Colonic mucosa (tissue), 4 donors: ENCODE measurements around the gene ACACB. TPM values are rescaled to one million over a fixed set of nuclear protein-coding genes. Genes with fewer than 3 reads are reported as not detected.

ENCODE experiments used
- DNase-seq: peaks from one replicate; pipeline ENCODE4 v3.0.0-alpha.2; 2020
- H3K27ac ChIP-seq: fragments of 200-600 bp; one replicate; pipeline ENCODE4 v1.8.0; 2021
- H3K27me3 ChIP-seq: fragments of 200-600 bp; one replicate; pipeline ENCODE4 v1.8.0; 2021
- H3K36me3 ChIP-seq: fragments of 200-600 bp; one replicate; pipeline ENCODE4 v1.8.0; 2021
- H3K4me1 ChIP-seq: fragments of 200-600 bp; one replicate; pipeline ENCODE4 v1.8.0; 2021; ENCODE audit warnings: mild to moderate bottlenecking
- H3K4me3 ChIP-seq: fragments of 200-600 bp; one replicate; pipeline ENCODE4 v1.8.0; 2021
- H3K9ac ChIP-seq, 2 donors: one replicate each; pipeline ENCODE4 v1.7.0; 2013; ENCODE audit warnings: control low read depth in 2 of 2, low read depth in 2 of 2, low read length in 2 of 2
- H3K9me3 ChIP-seq: fragments of 200-600 bp; one replicate; pipeline ENCODE4 v1.8.0; 2021
- intact Hi-C: fragments of 100-400 bp; cut with DNase I; formaldehyde crosslinking; loops from one replicate; pipeline ENCODE4 v1.14.1; 2022
- total RNA-seq, 2 donors: library from RNA; stranded (reverse); fragmentation: NEBNext Ultra II Directional in 1 of 2; extraction: Animal tissue kit (Norgen Biotek cat#: 25700) in 1 of 2; gene quantifications; one replicate each; pipeline ENCODE4 v1.2.1, GENCODE V29; 2021
- TF ChIP-seq, protein P1 (sequence below): fragments of 200-600 bp; IDR thresholded peaks from one replicate; pipeline ENCODE4 v1.8.0; 2022; ENCODE audit warnings: antibody characterized with exemption, mild to moderate bottlenecking
- donor health status: healthy.
- donor health status: DM: no; HTN: no; CAD: no.
- donor health status: DM: no; HTN: no; CAD: no.

ACACB gene
- total RNA-seq, 2 donors from 2014 or later = 21.3 to 32.8 TPM

DNA sequence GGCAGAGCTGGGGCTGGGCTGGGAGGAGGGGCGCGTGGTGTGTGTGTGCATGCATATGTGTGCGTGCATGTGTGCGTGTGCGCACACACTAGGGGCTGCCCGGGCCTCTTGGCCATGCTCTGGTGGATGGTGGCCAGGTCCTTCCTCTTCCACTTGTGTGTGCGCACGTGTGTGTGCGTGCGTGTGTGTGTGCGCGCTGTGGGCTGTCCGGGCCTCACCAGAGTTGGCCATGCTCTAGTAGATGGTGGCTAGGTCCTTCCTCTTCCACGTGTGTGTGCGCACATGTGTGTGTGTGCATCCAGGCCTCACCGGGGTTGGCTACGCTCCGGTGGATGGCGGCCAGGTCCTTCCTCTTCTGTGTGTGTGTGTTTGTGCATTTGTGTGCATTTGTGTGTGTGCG lies 168.0 kb downstream of the ACACB start:
- Histone ChIP-seq H3K4me1 (no peaks in the 10 kb centered on the region), H3K36me3 (no peaks in the 10 kb centered on the region), H3K27ac (no peak overlapping the region), H3K9ac (no peak overlapping the region), H3K4me3 (no peak overlapping the region), H3K27me3 (no peaks in the 10 kb centered on the region), H3K9me3 (no peaks in the 10 kb centered on the region)
- DNase-seq = no peak
- intact Hi-C loops = no loop called here
- TF ChIP-seq, protein P1, sequence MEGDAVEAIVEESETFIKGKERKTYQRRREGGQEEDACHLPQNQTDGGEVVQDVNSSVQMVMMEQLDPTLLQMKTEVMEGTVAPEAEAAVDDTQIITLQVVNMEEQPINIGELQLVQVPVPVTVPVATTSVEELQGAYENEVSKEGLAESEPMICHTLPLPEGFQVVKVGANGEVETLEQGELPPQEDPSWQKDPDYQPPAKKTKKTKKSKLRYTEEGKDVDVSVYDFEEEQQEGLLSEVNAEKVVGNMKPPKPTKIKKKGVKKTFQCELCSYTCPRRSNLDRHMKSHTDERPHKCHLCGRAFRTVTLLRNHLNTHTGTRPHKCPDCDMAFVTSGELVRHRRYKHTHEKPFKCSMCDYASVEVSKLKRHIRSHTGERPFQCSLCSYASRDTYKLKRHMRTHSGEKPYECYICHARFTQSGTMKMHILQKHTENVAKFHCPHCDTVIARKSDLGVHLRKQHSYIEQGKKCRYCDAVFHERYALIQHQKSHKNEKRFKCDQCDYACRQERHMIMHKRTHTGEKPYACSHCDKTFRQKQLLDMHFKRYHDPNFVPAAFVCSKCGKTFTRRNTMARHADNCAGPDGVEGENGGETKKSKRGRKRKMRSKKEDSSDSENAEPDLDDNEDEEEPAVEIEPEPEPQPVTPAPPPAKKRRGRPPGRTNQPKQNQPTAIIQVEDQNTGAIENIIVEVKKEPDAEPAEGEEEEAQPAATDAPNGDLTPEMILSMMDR = no peak

DNA sequence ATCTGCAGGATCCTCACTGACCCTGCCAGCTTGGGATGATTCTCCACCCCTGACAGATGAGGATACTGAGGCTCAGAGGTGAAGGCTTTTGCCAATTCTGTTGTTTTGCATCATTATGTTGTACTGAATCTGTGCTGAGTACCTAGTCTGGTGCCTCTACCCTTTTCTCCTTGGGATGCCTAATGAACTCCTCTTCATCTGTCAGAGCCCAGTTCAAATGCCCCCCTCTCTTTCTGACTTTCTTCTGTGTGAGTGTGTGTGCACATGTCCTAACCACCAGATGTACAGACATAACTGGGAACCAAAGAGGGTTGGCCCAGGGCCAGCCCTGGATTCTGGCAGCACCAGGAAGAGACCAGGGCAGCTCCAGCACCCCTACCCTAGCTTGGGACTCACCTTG lies 169.9 kb downstream of the ACACB start:
- DNase-seq = no peak
- Histone ChIP-seq H3K27ac (no peak overlapping the region), H3K4me3 (no peak overlapping the region), H3K9ac (no peak overlapping the region), H3K36me3 (no peaks in the 10 kb centered on the region), H3K27me3 (no peaks in the 10 kb centered on the region), H3K9me3 (no peaks in the 10 kb centered on the region), H3K4me1 (no peaks in the 10 kb centered on the region)
- intact Hi-C loops = no loop called here
- TF ChIP-seq, protein P1 = no peak

DNA sequence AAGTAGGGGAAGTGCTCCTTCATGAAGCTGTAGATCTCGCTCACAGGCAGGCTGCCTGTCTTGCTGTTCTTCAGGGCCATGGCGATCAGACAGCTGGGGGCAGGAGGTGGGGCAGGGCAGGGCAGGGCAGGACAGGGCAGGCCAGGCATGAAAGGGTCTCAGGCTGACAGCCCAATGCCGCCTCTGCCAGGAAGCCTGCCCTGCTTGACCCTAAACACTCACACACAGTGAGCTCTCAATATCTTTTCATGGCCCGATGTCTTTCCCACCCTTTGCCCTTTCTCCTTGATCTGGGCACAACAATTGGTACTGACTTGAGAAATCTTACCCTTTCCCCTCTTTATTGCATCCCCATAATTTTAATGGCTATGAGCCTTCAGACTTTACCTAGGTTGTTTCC lies 170.3 kb downstream of the ACACB start:
- intact Hi-C loops = no loop called here
- H3K27ac ChIP-seq = no peak overlapping the region
- TF ChIP-seq, protein P1 = no peak

DNA sequence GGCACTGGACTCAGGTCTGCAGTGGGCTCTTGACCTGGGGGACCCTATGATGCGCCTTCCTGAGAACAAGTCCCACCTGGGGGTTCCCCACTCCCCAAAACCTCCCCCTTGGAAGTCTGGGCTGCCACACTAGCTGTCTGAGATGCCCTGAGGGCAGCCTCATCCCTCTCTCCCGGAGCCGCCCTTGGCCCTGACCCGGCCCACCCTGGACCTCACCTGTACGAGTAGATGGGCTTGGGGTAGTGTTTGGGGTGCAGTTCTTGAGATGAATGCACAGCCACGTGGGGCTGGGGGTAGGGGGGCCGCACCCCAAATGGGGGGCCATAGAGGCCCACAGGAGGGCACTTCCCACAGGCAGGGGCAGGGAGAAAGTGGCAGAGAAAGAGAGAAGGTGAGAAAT lies 170.8 kb downstream of the ACACB start:
- no peak for DNase-seq
- Histone ChIP-seq H3K36me3 (no peaks in the 10 kb centered on the region), H3K9ac (no peak overlapping the region), H3K9me3 (no peaks in the 10 kb centered on the region), H3K4me1 (peaks cover 4% of the 10 kb centered on the region), H3K27ac (no peak overlapping the region), H3K27me3 (no peaks in the 10 kb centered on the region), H3K4me3 (no peak overlapping the region)
- TF ChIP-seq, protein P1 = no peak
- intact Hi-C loops = no loop called here

More for the DNA sequence above, 170.3 kb downstream of the ACACB start:
- DNase-seq = no peak
- H3K4me1 ChIP-seq = peaks cover under 1% of the 10 kb centered on the region
- no peaks in the 10 kb centered on the region for H3K27me3 ChIP-seq
- H3K4me3 ChIP-seq = no peak overlapping the region
- no peak overlapping the region for H3K9ac ChIP-seq
- no peaks in the 10 kb centered on the region for H3K9me3 ChIP-seq
- no peaks in the 10 kb centered on the region for H3K36me3 ChIP-seq

DNA sequence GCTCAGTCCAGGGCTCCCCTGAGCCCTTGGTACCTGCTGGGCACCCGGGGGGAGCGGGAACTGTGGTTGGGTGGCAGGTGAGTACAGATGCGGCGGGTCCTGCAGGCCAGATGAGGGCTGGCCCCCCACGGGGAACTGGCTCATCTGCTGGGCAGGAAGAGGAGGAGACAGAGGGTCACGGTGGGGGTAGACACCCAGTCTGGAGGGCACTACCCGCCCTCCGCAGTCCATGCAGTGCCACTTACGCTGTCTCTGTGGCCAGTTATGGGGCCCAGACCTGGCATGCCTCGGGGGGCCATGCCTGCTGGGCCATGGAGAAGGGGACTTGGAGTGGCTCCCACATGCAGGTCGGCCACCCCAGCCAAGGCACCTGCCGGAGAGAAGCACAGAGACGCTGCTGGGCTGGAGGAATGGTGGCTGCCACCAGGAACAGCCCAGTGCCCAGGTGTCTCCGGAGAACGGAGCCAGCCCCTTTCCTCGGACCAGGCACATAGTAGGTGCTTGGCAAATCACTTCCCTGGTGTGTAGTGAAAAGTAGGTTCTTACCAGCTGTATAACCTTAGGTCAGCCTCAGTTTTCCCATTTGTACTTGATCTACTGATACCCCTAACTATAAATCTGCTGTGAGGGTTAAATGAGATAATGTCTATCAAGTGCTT lies 171.6 kb downstream of the ACACB start:
- Histone ChIP-seq H3K9me3 (no peaks in the 10 kb centered on the region), H3K9ac (no peak overlapping the region), H3K36me3 (no peaks in the 10 kb centered on the region), H3K27ac (no peak overlapping the region), H3K4me1 (peaks cover 4% of the 10 kb centered on the region), H3K4me3 (no peak overlapping the region), H3K27me3 (no peaks in the 10 kb centered on the region)
- intact Hi-C loops = no loop called here
- no peak for DNase-seq
- TF ChIP-seq, protein P1 = no peak
